Right lobe of liver (tissue), 4 donors: ENCODE data around the gene BUB1B.

Source experiments
- CTCF ChIP-seq, 4 donors: fragments of 200-600 bp in 3 of 4; fragments of 450-650 bp in 1 of 4; IDR thresholded peaks; one replicate each; pipeline versions ENCODE4 v1.5.1 to v1.8.0; 2016 to 2022; ENCODE audit warnings: antibody characterized with exemption in 4 of 4, mild to moderate bottlenecking in 2 of 4
- POLR2A ChIP-seq: fragments of 450-650 bp; IDR thresholded peaks from one replicate; pipeline ENCODE4 v1.6.1; 2017; ENCODE audit warnings: antibody characterized with exemption, mild to moderate bottlenecking
- donor health status: DM: no; HTN: no; CAD: no.
- donor health status: DM: no; HTN: no; CAD: no.
- donor health status: DM: no; HTN: yes; CAD: no.

GRCh38 chr15:40121911-40122638 is 38.8 kb upstream of the BUB1B start:
- TF ChIP-seq CTCF (IDR thresholded peaks at IDR 0.05) = no peak
- no peak for TF ChIP-seq POLR2A
